Upper lobe of left lung (tissue), 6 donors: ENCODE measurements around the gene GADL1. TPM values are rescaled to one million over a fixed set of nuclear protein-coding genes. Genes with fewer than 3 reads are reported as not detected.
A peak's percentile ranks its signal among the peaks of the same experiment; 100 is the strongest.

Experiments
- ATAC-seq, 2 donors: fragments of 200-7000 bp; cut with Tn5 transposase; one replicate each; pipeline ENCODE4 v1.9.1; 2022; ENCODE audit warnings: mild to moderate bottlenecking in 2 of 2, moderate library complexity in 2 of 2; ENCODE audit not compliant: low FRiP score in 2 of 2
- DNase-seq, 2 donors: peaks; one replicate each; pipeline ENCODE4 v3.0.0-alpha.2; 2019 to 2020
- H3K27ac ChIP-seq, 4 donors: fragments of 200-600 bp; sonication (generic); one replicate each; pipeline ENCODE4 v1.5.1; 2016 to 2019
- H3K27me3 ChIP-seq, 4 donors: fragments of 200-600 bp; sonication (generic); one replicate each; pipeline ENCODE4 v1.5.1; 2017 to 2019
- H3K36me3 ChIP-seq, 4 donors: fragments of 200-600 bp; sonication (generic); one replicate each; pipeline ENCODE4 v1.5.1; 2016 to 2019
- H3K4me1 ChIP-seq, 4 donors: fragments of 200-600 bp; sonication (generic); one replicate each; pipeline ENCODE4 v1.5.1; 2018 to 2019
- H3K4me3 ChIP-seq, 4 donors: fragments of 200-600 bp; sonication (generic); one replicate each; pipeline ENCODE4 v1.5.1; 2017 to 2019; ENCODE audit warnings: mild to moderate bottlenecking in 2 of 4, moderate library complexity in 1 of 4
- H3K9me3 ChIP-seq, 4 donors: fragments of 200-600 bp; sonication (generic); one replicate each; pipeline ENCODE4 v1.5.1; 2018 to 2019
- EP300 ChIP-seq, 4 donors: sonication (generic); formaldehyde crosslinking; IDR thresholded peaks; one replicate each; pipeline ENCODE4 v1.5.1; 2017; ENCODE audit warnings: antibody characterized with exemption in 4 of 4, control low read depth in 2 of 4
- POLR2A ChIP-seq, 4 donors: fragments of 450-650 bp; IDR thresholded peaks; one replicate each; pipeline ENCODE4 v1.5.1; 2016 to 2017; ENCODE audit warnings: antibody characterized with exemption in 4 of 4, mild to moderate bottlenecking in 2 of 4
- POLR2AphosphoS5 ChIP-seq, 2 donors: sonication (generic); formaldehyde crosslinking; IDR thresholded peaks; one replicate each; pipeline ENCODE4 v1.5.1; 2017; ENCODE audit warnings: antibody characterized with exemption in 2 of 2
- WGBS, 2 donors: methylation state at CpG; one replicate each; pipeline ENCODE4 v1.1.5; 2017 to 2018; 5-methylcytosine and 5-hydroxymethylcytosine counted together
- total RNA-seq, 6 donors: library from RNA; depleted of rRNA in 4 of 6; stranded (reverse); fragments of >200 nt in 4 of 6; gene quantifications; one replicate each; pipeline versions ENCODE4 v1.1.0 to v1.2.1, GENCODE V29; 2016 to 2021
- TF ChIP-seq, protein P1 (sequence below), 6 experiments: fragments of 450-650 bp in 4 of 6; fragments of 200-600 bp in 2 of 6; sonication (generic) in 2 of 6; IDR thresholded peaks; one replicate each; pipeline ENCODE4 v1.5.1; 2016 to 2019; ENCODE audit warnings: antibody characterized with exemption in 6 of 6
- donor health status: DM: no; HTN: no; CAD: no; lungs with moderate emphysema.
- donor health status: DM: no; HTN: yes; CAD: no; lungs with severe emphysema.

Gene GADL1
- total RNA-seq, 6 donors from 2014 or later: 0.07 TPM; not detected in 5

DNA sequence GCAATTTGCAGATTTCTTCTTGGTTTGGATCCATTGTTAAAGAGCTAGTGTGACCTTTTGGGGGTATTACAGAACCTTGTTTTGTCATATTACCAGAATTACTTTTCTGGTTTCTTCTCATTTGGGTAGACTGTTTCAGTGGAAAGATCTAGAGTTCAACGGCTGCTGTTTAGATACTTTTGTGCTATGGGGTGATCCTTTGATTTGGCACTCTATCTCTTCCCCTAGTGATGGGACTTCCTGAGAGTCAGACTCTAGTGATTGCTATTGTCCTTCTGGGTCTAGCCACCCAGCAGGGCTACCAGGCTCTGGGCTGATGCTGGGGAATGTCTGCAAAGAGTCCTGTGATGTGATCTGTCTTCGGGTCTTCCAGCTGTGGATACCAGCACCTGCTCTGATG, 46.3 kb upstream of the GADL1 start:
- Histone ChIP-seq H3K27me3 (no peaks in the 10 kb centered on the region), H3K36me3 (no peaks in the 10 kb centered on the region), H3K27ac (no peak overlapping the region), H3K4me3 (no peak overlapping the region), H3K9me3 (no peaks in the 10 kb centered on the region), H3K4me1 (no peaks in the 10 kb centered on the region)
- DNase-seq (no peak), ATAC-seq (no peak)
- WGBS, 2 donors: 85 to 98% methylated on average over 1 to 2 of the region's 2 CpGs
- TF ChIP-seq POLR2AphosphoS5 (IDR thresholded peaks at IDR 0.05): no peak
- TF ChIP-seq, protein P1, sequence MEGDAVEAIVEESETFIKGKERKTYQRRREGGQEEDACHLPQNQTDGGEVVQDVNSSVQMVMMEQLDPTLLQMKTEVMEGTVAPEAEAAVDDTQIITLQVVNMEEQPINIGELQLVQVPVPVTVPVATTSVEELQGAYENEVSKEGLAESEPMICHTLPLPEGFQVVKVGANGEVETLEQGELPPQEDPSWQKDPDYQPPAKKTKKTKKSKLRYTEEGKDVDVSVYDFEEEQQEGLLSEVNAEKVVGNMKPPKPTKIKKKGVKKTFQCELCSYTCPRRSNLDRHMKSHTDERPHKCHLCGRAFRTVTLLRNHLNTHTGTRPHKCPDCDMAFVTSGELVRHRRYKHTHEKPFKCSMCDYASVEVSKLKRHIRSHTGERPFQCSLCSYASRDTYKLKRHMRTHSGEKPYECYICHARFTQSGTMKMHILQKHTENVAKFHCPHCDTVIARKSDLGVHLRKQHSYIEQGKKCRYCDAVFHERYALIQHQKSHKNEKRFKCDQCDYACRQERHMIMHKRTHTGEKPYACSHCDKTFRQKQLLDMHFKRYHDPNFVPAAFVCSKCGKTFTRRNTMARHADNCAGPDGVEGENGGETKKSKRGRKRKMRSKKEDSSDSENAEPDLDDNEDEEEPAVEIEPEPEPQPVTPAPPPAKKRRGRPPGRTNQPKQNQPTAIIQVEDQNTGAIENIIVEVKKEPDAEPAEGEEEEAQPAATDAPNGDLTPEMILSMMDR (IDR thresholded peaks at IDR 0.05): no peak

DNA sequence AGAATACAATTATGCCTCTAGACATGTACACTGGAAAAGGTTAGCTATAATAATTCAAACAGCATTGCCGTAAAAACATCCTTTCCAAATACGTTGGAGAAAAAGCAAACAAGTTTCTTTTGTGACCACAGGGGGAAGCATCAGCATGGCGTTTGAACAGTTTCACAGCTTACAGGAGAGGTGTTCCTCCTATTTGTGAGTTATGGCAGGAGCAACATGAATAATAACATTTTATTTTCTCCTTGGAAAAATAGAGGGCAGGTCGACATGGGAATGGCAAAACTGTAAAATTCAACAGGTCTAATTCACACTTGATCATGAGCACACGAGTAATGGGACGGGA, 39.7 kb upstream of the GADL1 start:
- DNase-seq (no peak), ATAC-seq (peak in 1 of 2 donors; percentile 61)
- Histone ChIP-seq H3K27me3 (no peaks in the 10 kb centered on the region), H3K4me1 (peaks cover 0 to 13% (median 1%) of the 10 kb centered on the region in 4 donors), H3K27ac (no peak overlapping the region), H3K36me3 (no peaks in the 10 kb centered on the region), H3K4me3 (peak overlapping the region in 1 of 4 donors; percentile 20), H3K9me3 (no peaks in the 10 kb centered on the region)
- WGBS, 2 donors: 23 to 25% methylated on average over 6 of the region's 6 CpGs
- TF ChIP-seq, protein P1 (IDR thresholded peaks at IDR 0.05): peak in 5 of 6 experiments; percentile 30 to 59 (median 50)
- TF ChIP-seq POLR2AphosphoS5 (IDR thresholded peaks at IDR 0.05): no peak

DNA sequence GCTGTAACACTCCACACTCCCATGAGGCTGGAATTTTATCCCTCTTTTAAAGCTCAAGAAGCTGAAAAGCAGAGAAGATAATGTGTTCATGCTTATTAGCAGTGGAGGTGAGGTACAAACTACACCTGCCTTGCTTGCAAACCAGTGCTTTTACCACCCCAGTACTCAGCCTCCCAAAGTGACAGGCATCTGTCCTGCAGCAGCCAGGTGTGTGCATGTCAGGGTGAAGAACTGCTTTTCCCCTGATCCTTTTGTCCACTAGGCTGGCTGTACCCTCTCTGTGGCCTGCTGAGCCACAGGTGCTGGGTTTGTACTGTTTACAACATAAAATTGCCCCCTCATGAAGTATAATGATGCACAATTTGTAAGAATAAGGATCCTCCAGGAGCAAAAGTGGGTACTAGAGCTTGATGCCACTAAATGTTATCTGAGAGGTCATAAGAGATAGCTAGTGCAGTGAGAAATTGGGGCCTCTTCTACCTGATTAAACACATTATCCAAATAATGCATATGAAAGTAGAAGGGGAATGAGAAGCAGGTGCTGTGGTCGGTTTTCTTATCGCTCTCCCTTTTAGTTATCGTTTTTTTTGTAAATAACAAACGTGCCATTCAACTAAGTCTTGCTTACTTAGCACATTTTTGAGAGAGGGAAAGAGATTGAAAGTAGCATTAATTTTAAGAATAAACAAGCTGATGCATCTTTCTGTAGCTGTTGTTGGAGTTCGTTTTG, 39.2 kb upstream of the GADL1 start:
- Histone ChIP-seq H3K36me3 (no peaks in the 10 kb centered on the region), H3K27ac (no peak overlapping the region), H3K9me3 (no peaks in the 10 kb centered on the region), H3K27me3 (no peaks in the 10 kb centered on the region), H3K4me1 (peaks cover 0 to 13% (median 1%) of the 10 kb centered on the region in 4 donors), H3K4me3 (peak overlapping the region in 1 of 4 donors; percentile 20)
- DNase-seq (no peak), ATAC-seq (no peak)
- TF ChIP-seq POLR2A (IDR thresholded peaks at IDR 0.05) (no peak), EP300 (IDR thresholded peaks at IDR 0.05) (no peak), POLR2AphosphoS5 (IDR thresholded peaks at IDR 0.05) (no peak)
- TF ChIP-seq, protein P1 (IDR thresholded peaks at IDR 0.05): no peak
- 32 to 36% methylated on average over 5 of the region's 5 CpGs for WGBS, 2 donors

DNA sequence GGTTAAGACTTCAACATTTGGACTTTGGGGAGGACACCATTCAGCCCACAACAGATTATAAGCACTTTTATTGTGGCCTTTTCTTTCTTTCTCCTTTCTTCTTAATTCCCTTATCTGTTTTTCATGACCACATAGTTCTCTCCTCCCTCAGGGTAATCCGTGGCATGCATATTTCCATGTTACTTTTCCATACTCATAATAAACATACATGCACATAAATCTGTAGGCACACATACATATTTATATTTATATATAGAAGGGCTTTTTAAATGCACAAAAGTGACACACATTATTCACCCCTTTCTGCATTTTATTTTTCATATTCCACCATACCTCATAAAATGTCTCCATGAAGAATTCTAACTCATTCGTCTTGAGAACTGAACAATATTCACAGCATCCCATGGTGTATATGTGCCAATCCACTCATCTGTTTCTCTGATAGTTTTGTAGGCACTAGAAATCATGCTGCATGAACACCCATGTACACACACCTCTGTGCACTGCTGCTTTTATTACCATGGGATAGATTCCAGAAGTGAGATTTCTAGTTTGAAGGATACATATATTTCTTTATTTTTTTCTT, 38.1 kb upstream of the GADL1 start:
- ATAC-seq (no peak), DNase-seq (no peak)
- Histone ChIP-seq H3K4me3 (no peak overlapping the region), H3K9me3 (no peaks in the 10 kb centered on the region), H3K36me3 (no peaks in the 10 kb centered on the region), H3K27ac (no peak overlapping the region), H3K27me3 (no peaks in the 10 kb centered on the region), H3K4me1 (peaks cover 0 to 13% (median 1%) of the 10 kb centered on the region in 4 donors)
- WGBS, 2 donors: 50 to 62% methylated on average over 2 of the region's 2 CpGs
- TF ChIP-seq, protein P1 (IDR thresholded peaks at IDR 0.05): no peak
- TF ChIP-seq POLR2A (IDR thresholded peaks at IDR 0.05) (no peak), EP300 (IDR thresholded peaks at IDR 0.05) (no peak), POLR2AphosphoS5 (IDR thresholded peaks at IDR 0.05) (no peak)

DNA sequence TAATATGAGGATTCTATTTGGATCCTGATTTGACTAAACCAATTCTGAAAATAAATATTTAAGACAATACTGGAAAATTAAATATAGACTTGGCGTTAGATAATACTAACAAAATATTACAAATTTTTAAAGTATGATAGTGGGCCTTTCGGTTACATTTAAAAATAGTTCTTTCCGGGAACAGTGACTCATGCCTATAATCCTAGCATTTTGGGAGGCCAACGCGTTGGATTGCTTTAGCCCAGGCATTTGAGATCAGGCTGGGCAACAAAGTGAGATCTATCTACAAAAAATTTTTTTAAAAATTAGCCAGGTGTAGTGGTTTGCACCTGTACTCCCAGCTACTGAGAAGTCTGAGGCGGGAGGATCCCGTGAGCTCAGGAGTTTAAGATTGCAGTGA, 30.3 kb upstream of the GADL1 start:
- DNase-seq (no peak), ATAC-seq (peak in 1 of 2 donors; percentile 60)
- no peaks in the 10 kb centered on the region for H3K9me3 ChIP-seq
- H3K4me1 ChIP-seq: no peaks in the 10 kb centered on the region
- TF ChIP-seq POLR2A (IDR thresholded peaks at IDR 0.05) (no peak), EP300 (IDR thresholded peaks at IDR 0.05) (no peak), POLR2AphosphoS5 (IDR thresholded peaks at IDR 0.05) (no peak)
- TF ChIP-seq, protein P1 (IDR thresholded peaks at IDR 0.05): no peak
- no peak overlapping the region for H3K27ac ChIP-seq
- 85 to 94% methylated on average over 7 of the region's 7 CpGs for WGBS, 2 donors
- H3K4me3 ChIP-seq: no peak overlapping the region
- no peaks in the 10 kb centered on the region for H3K36me3 ChIP-seq
- no peaks in the 10 kb centered on the region for H3K27me3 ChIP-seq
